K562 (cell line): Measurements from ENCODE around the gene DCUN1D1. TPM values are rescaled to one million over a fixed set of nuclear protein-coding genes. Genes with fewer than 3 reads are reported as not detected.

Source experiments
- ATAC-seq: fragments of 200-7000 bp; cut with Tn5 transposase; 3 replicates; pipeline ENCODE4 v1.9.1; 2020; ENCODE audit warnings: moderate library complexity
- BruUV-seq: library from RNA; stranded (reverse); fragments of 400-500 nt; replicated peaks from 2 replicates; lab custom pipeline; 2021; lab: Mats Ljungman, UMichigan
- CTCF ChIA-PET: fragments of 300-600 bp; formaldehyde crosslinking; extraction: SDS; loops from one replicate; lab custom pipeline; 2021; ENCODE audit warnings: low intra/inter-chr PET ratio; lab: Yijun Ruan, JAX
- POLR2A ChIA-PET: fragments of 300-600, 350-650 bp; sonication (Branson Sonifier 250); formaldehyde crosslinking; extraction: SDS; loops from one replicate; lab custom pipeline; 2021; ENCODE audit warnings: antibody characterized with exemption, inconsistent platforms; lab: Yijun Ruan, JAX
- DNase-seq, 4 experiments: peaks; one replicate each; pipeline versions ENCODE4 v3.0.0 to v3.0.0-alpha.2; 2011 to 2018; ENCODE audit warnings: low spot score in 3 of 4, mixed read lengths in 3 of 4; ENCODE audit errors: extremely low read depth in 1 of 4
- FAIRE-seq: peaks from 2 replicates; lab custom pipeline; 2011; peaks lifted over from hg19 to GRCh38; lab: Jason Lieb, UNC
- H2AFZ ChIP-seq: 2 replicates; pipeline ENCODE4 v1.6.0; 2011; ENCODE audit warnings: low read depth, low read length, control low read depth, inconsistent platforms
- H3K27ac ChIP-seq: fragments of 200-600 bp; 3 replicates; pipeline ENCODE4 v1.8.0; 2011; ENCODE audit warnings: low read depth, mild to moderate bottlenecking, control low read depth, inconsistent platforms, low read length, moderate library complexity, mixed read lengths; ENCODE audit errors: extremely low read depth
- H3K27me3 ChIP-seq, 2 experiments: fragments of 300-600 bp in 1 of 2; 2 replicates in 1 of 2; 3 replicates in 1 of 2; pipeline versions ENCODE4 v1.6.0 to v1.8.0; 2011; ENCODE audit warnings: inconsistent platforms in 2 of 2, low read length in 2 of 2, mild to moderate bottlenecking in 1 of 2, mixed read lengths in 1 of 2, moderate library complexity in 1 of 2; ENCODE audit not compliant: control insufficient read depth in 2 of 2, insufficient read depth in 2 of 2
- H3K36me3 ChIP-seq: fragments of 300-600 bp; 3 replicates; pipeline ENCODE4 v1.8.0; 2011; ENCODE audit warnings: mild to moderate bottlenecking, low read length, inconsistent platforms; ENCODE audit not compliant: control insufficient read depth, insufficient read depth
- H3K4me1 ChIP-seq, 2 experiments: fragments of 200-600 bp in 1 of 2; replicated peaks in 1 of 2; 2 replicates in 1 of 2; 3 replicates in 1 of 2; pipeline versions ENCODE4 v1.5.1 to v1.8.0; 2011; ENCODE audit warnings: inconsistent platforms in 2 of 2, low read length in 2 of 2, mild to moderate bottlenecking in 1 of 2, mixed read lengths in 1 of 2, moderate library complexity in 1 of 2; ENCODE audit not compliant: control insufficient read depth in 2 of 2, insufficient read depth in 2 of 2
- H3K4me2 ChIP-seq: 2 replicates; pipeline ENCODE4 v1.6.1; 2011; ENCODE audit warnings: low read length, control low read depth, inconsistent platforms, mixed read lengths; ENCODE audit not compliant: insufficient read depth
- H3K4me3 ChIP-seq: fragments of 200-600 bp; sonication (generic), shearing (Covaris generic); 2 replicates; pipeline ENCODE4 v1.5.1; 2016; ENCODE audit warnings: control low read depth, inconsistent platforms
- H3K79me2 ChIP-seq: fragments of 200-600 bp; 3 replicates; pipeline ENCODE4 v1.8.0; 2011; ENCODE audit warnings: low read length, inconsistent platforms; ENCODE audit not compliant: control insufficient read depth, insufficient read depth
- H3K9ac ChIP-seq, 2 experiments: 2 replicates each; pipeline versions ENCODE4 v1.6.0 to v1.6.1; 2011; ENCODE audit warnings: low read depth in 2 of 2, low read length in 2 of 2, control low read depth in 1 of 2, inconsistent platforms in 1 of 2, mild to moderate bottlenecking in 1 of 2, mixed read lengths in 1 of 2; ENCODE audit not compliant: insufficient read depth in 1 of 2
- H3K9me1 ChIP-seq: one replicate; pipeline ENCODE4 v1.6.0; 2011; ENCODE audit warnings: inconsistent platforms, mild to moderate bottlenecking, low read length, moderate library complexity; ENCODE audit not compliant: control insufficient read depth, insufficient read depth
- H3K9me3 ChIP-seq: replicated peaks from 2 replicates; pipeline ENCODE4 v1.5.1; 2011; ENCODE audit warnings: low read depth, low read length, inconsistent platforms; ENCODE audit not compliant: control insufficient read depth, insufficient read depth
- H4K20me1 ChIP-seq: replicated peaks from 2 replicates; pipeline ENCODE4 v1.6.1; 2011; ENCODE audit warnings: low read length, inconsistent platforms, mixed read lengths; ENCODE audit not compliant: control insufficient read depth, insufficient read depth
- DDX20 ChIP-seq: fragments of 450-650 bp; IDR thresholded peaks from 2 replicates; pipeline ENCODE4 v1.6.1; 2016; ENCODE audit warnings: missing genetic modification characterization, low read depth, mild to moderate bottlenecking, missing compliant biosample characterization, moderate library complexity
- DIDO1 ChIP-seq: fragments of 450-650 bp; IDR thresholded peaks from 2 replicates; pipeline ENCODE4 v1.6.1; 2016; ENCODE audit warnings: low read depth, missing biosample characterization, missing genetic modification characterization
- KAT8 ChIP-seq: fragments of 450-650 bp; IDR thresholded peaks from 2 replicates; pipeline ENCODE4 v1.6.1; 2016; ENCODE audit warnings: low read depth, mild to moderate bottlenecking
- KLF6 ChIP-seq: fragments of 250-450 bp; sonication (Bioruptor Pico); IDR thresholded peaks from 2 replicates; pipeline ENCODE4 v1.4.0; 2020; ENCODE audit warnings: mild to moderate bottlenecking, moderate library complexity, borderline replicate concordance
- NR2C1 ChIP-seq, 2 experiments: fragments of 450-650 bp; IDR thresholded peaks; 2 replicates each; pipeline ENCODE4 v1.6.1; 2017; ENCODE audit warnings: mild to moderate bottlenecking in 2 of 2, antibody characterized with exemption in 1 of 2, inconsistent platforms in 1 of 2, missing compliant biosample characterization in 1 of 2, missing genetic modification characterization in 1 of 2
- PTRF ChIP-seq: fragments of 450-650 bp; IDR thresholded peaks from 2 replicates; pipeline ENCODE4 v1.6.1; 2016; ENCODE audit warnings: mild to moderate bottlenecking, missing genetic modification characterization, missing compliant biosample characterization
- RUNX1 ChIP-seq: sonication (generic); IDR thresholded peaks from 2 replicates; pipeline ENCODE4 v1.6.1; 2016; ENCODE audit warnings: antibody characterized with exemption, low read depth
- TCFL5 ChIP-seq: fragments of 250-450 bp; sonication (Bioruptor Pico); conservative IDR thresholded peaks from 2 replicates; pipeline ENCODE4 v1.6.1; 2021; ENCODE audit warnings: mild to moderate bottlenecking, moderate library complexity, matching md5 sums
- ZBTB26 ChIP-seq: fragments of 450-650 bp; formaldehyde crosslinking; IDR thresholded peaks from 2 replicates; pipeline ENCODE4 v1.4.0; 2022; ENCODE audit warnings: missing genetic modification characterization
- ZNF175 ChIP-seq: fragments of 200-800 bp; sonication (Bioruptor generic); IDR thresholded peaks from 2 replicates; pipeline ENCODE4 v1.6.1; 2016; ENCODE audit warnings: low read depth, mild to moderate bottlenecking, missing genetic modification characterization, missing compliant biosample characterization
- ZNF239 ChIP-seq: fragments of 250-450 bp; sonication (Bioruptor Pico); IDR thresholded peaks from 2 replicates; pipeline ENCODE4 v1.4.0; 2020; ENCODE audit warnings: mild to moderate bottlenecking
- ZNF41 ChIP-seq: fragments of 250-450 bp; sonication (Bioruptor Pico); conservative IDR thresholded peaks from 2 replicates; pipeline ENCODE4 v1.4.0; 2020; ENCODE audit warnings: mild to moderate bottlenecking
- ZNF766 ChIP-seq: fragments of 200-800 bp; sonication (Bioruptor generic); conservative IDR thresholded peaks from 2 replicates; pipeline ENCODE4 v1.6.1; 2016; ENCODE audit warnings: missing genetic modification characterization, missing compliant biosample characterization
- ZNF79 ChIP-seq: fragments of 250-450 bp; sonication (Bioruptor Pico); IDR thresholded peaks from 2 replicates; pipeline ENCODE4 v1.4.0; 2020; ENCODE audit warnings: low read depth, mild to moderate bottlenecking, moderate library complexity
- WGBS: fragments of 100-300 bp; shearing (Covaris generic); methylation state at CpG from one replicate; pipeline ENCODE4 v1.1.6; 2016; ENCODE audit warnings: low coverage, mixed read lengths; ENCODE audit not compliant: insufficient coverage; ENCODE audit errors: missing lambda C conversion rate; 5-methylcytosine and 5-hydroxymethylcytosine counted together
- in situ Hi-C: fragments of 300-500 bp; cut with MboI; formaldehyde crosslinking; loops from 4 replicates; pipeline ENCODE4 v1.15.0; 2018; ENCODE audit warnings: inconsistent platforms, mixed read lengths
- intact Hi-C: fragments of 100-400 bp; cut with micrococcal nuclease; formaldehyde crosslinking; loops from 2 replicates; pipeline ENCODE4 v1.14.2; 2022
- polyA plus RNA-seq, 8 experiments: library from polyadenylated mRNA; depleted of rRNA in 4 of 8; stranded (reverse) in 5 of 8; unstranded in 3 of 8; fragments of >200 nt; fragmentation: Nextera tagmentation in 2 of 8; fragmentation: Illumina TruSeq in 1 of 8; extraction: Ambion mirVana in 2 of 8; extraction: Trizol in 1 of 8; gene quantifications; 2 replicates each; pipeline versions ENCODE4 v1.2.1 to v1.2.3, GENCODE V29; 2011 to 2014; ENCODE audit warnings: inconsistent platforms in 1 of 8, missing spikeins in 1 of 8
- total RNA-seq, 7 experiments: library from RNA; depleted of rRNA in 6 of 7; stranded (reverse); fragments of >200 nt in 6 of 7; fragmentation: Illumina TruSeq in 2 of 7; extraction: Trizol in 2 of 7; gene quantifications; 2 replicates each; pipeline versions ENCODE4 v1.2.1 to v1.2.3, GENCODE V29; 2011 to 2021; ENCODE audit warnings: low replicate concordance in 1 of 7
- TF ChIP-seq, protein P1 (sequence below), 2 experiments: fragments of 200-800 bp in 1 of 2; sonication (Bioruptor generic) in 1 of 2; sonication (generic) in 1 of 2; formaldehyde crosslinking in 1 of 2; IDR thresholded peaks in 1 of 2; conservative IDR thresholded peaks in 1 of 2; 2 replicates each; pipeline versions ENCODE4 v1.5.0 to v1.6.1; 2016 to 2020; ENCODE audit warnings: missing compliant biosample characterization in 1 of 2, missing genetic modification characterization in 1 of 2, missing genetic modification reagents in 1 of 2
- TF ChIP-seq, protein P2 (sequence below): sonication (generic); IDR thresholded peaks from 2 replicates; pipeline ENCODE4 v1.6.1; 2016

The DCUN1D1 gene
- total and polyA plus RNA-seq, 9 of the 15 experiments (the other 6 are each of a cell fraction or from before 2014, with no cell fraction given): 11.4 to 46.8 (median 28.2) TPM

GRCh38 chr3:182935803-182936202 lies 44.5 kb downstream of the DCUN1D1 start:
- in situ Hi-C loops (no loop called here), intact Hi-C loops (no loop called here)
- DNase-seq: no peak
- FAIRE-seq: no peak
- H3K4me1 ChIP-seq: peaks cover 0 to 8% of the 10 kb centered on the region in 2 experiments; a peak in 3 of 5 replicates
- no peak overlapping the region for H3K4me2 ChIP-seq
- peaks cover 5% of the 10 kb centered on the region; the same call in 1 of the 3 replicates for H3K36me3 ChIP-seq
- peaks cover 6% of the 10 kb centered on the region; the same call in 1 of the 2 replicates for H3K9me3 ChIP-seq
- no peaks in the 10 kb centered on the region for H3K79me2 ChIP-seq
- H3K9me1 ChIP-seq: no peaks in the 10 kb centered on the region
- H2AFZ ChIP-seq: no peak overlapping the region
- ChIA-PET CTCF (no interaction called here), POLR2A (interaction anchor here (1.8 to 2.7 kb wide), 2 partner anchors 10 to 15 kb away, joined by 5 to 6 read pairs; no protein-coding TSS in a partner anchor)
- H3K27me3 ChIP-seq: no peaks in the 10 kb centered on the region
- BruUV-seq: no TSS peak
- H4K20me1 ChIP-seq: 0 out of 2 replicates have a peak, but pooled peaks cover 2% of the 10 kb centered on the region
- H3K9ac ChIP-seq: no peak overlapping the region
- H3K27ac ChIP-seq: no peak overlapping the region
- ATAC-seq: no peak
- WGBS: 24% methylated on average over 3 of the region's 3 CpGs
- no peak overlapping the region for H3K4me3 ChIP-seq
- TF ChIP-seq ZNF766 (CRISPR knock-in tag) (peak; percentile 61; the same call in 1 of the 2 replicates), ZNF79 (CRISPR knock-in tag) (peak; percentile 71; the same call in 1 of the 2 replicates), DIDO1 (tag) (0 out of 2 replicates have a peak, but pooled peaks have one; percentile 19), DDX20 (tag) (0 out of 2 replicates have a peak, but pooled peaks have one; percentile 65), ZNF239 (0 out of 2 replicates have a peak, but pooled peaks have one; percentile 49), ZBTB26 (CRISPR knock-in tag) (no peak), RUNX1 (no peak), KLF6 (CRISPR knock-in tag) (peak; percentile 67; the same call in 1 of the 2 replicates), PTRF (0 out of 2 replicates have a peak, but pooled peaks have one; percentile 40), ZNF41 (CRISPR knock-in tag) (0 out of 2 replicates have a peak, but pooled peaks have one; percentile 19), TCFL5 (0 out of 2 replicates have a peak, but pooled peaks have one; percentile 22), KAT8 (no peak), ZNF175 (CRISPR knock-in tag) (peak; percentile 61; the same call in 1 of the 2 replicates), NR2C1 (IDR thresholded peaks at IDR 0.05) (no peak), NR2C1 (tag; IDR thresholded peaks at IDR 0.05) (peak; percentile 52; the same call in 1 of the 2 replicates)
- TF ChIP-seq, protein P1, sequence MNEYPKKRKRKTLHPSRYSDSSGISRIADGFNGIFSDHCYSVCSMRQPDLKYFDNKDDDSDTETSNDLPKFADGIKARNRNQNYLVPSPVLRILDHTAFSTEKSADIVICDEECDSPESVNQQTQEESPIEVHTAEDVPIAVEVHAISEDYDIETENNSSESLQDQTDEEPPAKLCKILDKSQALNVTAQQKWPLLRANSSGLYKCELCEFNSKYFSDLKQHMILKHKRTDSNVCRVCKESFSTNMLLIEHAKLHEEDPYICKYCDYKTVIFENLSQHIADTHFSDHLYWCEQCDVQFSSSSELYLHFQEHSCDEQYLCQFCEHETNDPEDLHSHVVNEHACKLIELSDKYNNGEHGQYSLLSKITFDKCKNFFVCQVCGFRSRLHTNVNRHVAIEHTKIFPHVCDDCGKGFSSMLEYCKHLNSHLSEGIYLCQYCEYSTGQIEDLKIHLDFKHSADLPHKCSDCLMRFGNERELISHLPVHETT (CRISPR knock-in tag; conservative IDR thresholded peaks at IDR 0.05 in 1 of 2, IDR thresholded peaks at IDR 0.05 in 1 of 2): peak in 1 of 2 experiments; percentile 84; a peak in 2 of 4 replicates
- TF ChIP-seq, protein P2, sequence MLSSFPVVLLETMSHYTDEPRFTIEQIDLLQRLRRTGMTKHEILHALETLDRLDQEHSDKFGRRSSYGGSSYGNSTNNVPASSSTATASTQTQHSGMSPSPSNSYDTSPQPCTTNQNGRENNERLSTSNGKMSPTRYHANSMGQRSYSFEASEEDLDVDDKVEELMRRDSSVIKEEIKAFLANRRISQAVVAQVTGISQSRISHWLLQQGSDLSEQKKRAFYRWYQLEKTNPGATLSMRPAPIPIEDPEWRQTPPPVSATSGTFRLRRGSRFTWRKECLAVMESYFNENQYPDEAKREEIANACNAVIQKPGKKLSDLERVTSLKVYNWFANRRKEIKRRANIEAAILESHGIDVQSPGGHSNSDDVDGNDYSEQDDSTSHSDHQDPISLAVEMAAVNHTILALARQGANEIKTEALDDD: peak; percentile 78
